Duodenal mucosa (tissue), 2 donors: ENCODE results near the gene CMTM5.
"Not testable (repeated sequence)": the region's sequence is repeated elsewhere in the genome, so short reads cannot be mapped to it uniquely, and the experiment has no call there.

Experiments
- H3K27ac ChIP-seq: one replicate; pipeline ENCODE4 v1.7.0; 2013; ENCODE audit warnings: low read depth, low read length
- H3K27me3 ChIP-seq, 2 donors: one replicate each; pipeline ENCODE4 v1.7.0; 2013; ENCODE audit warnings: low read length in 2 of 2, control low read depth in 1 of 2; ENCODE audit not compliant: insufficient read depth in 2 of 2, control insufficient read depth in 1 of 2
- H3K36me3 ChIP-seq, 2 donors: one replicate each; pipeline ENCODE4 v1.7.0; 2013; ENCODE audit warnings: low read length in 2 of 2, control low read depth in 1 of 2; ENCODE audit not compliant: insufficient read depth in 2 of 2, control insufficient read depth in 1 of 2
- H3K4me1 ChIP-seq, 2 donors: one replicate each; pipeline ENCODE4 v1.7.0; 2013; ENCODE audit warnings: low read length in 2 of 2, control low read depth in 1 of 2; ENCODE audit not compliant: insufficient read depth in 2 of 2, control insufficient read depth in 1 of 2
- H3K4me3 ChIP-seq, 2 donors: one replicate each; pipeline ENCODE4 v1.7.0; 2013; ENCODE audit warnings: low read length in 2 of 2, low read depth in 1 of 2
- H3K9ac ChIP-seq, 2 donors: one replicate each; pipeline ENCODE4 v1.7.0; 2013; ENCODE audit warnings: low read length in 2 of 2, low read depth in 1 of 2
- H3K9me3 ChIP-seq, 2 donors: one replicate each; pipeline ENCODE4 v1.7.0; 2013; ENCODE audit warnings: low read length in 2 of 2, control low read depth in 1 of 2; ENCODE audit not compliant: control insufficient read depth in 1 of 2

The CMTM5 gene

GRCh38 chr14:23411563-23412525 is 35.0 kb downstream of the CMTM5 start:
- no peak overlapping the region for H3K4me3 ChIP-seq
- H3K9me3 ChIP-seq = no peaks in the 10 kb centered on the region
- H3K27ac ChIP-seq = no peak overlapping the region
- peaks cover 0 to 5% of the 10 kb centered on the region in 2 donors for H3K27me3 ChIP-seq
- H3K4me1 ChIP-seq = peaks cover 0 to 10% of the 10 kb centered on the region in 2 donors
- H3K9ac ChIP-seq = no peak overlapping the region
- no peaks in the 10 kb centered on the region for H3K36me3 ChIP-seq

GRCh38 chr14:23413681-23414080 is 36.8 kb downstream of the CMTM5 start:
- Histone ChIP-seq H3K9me3 (no peaks in the 10 kb centered on the region), H3K4me3 (no peak overlapping the region), H3K27ac (no peak overlapping the region), H3K9ac (no peak overlapping the region), H3K4me1 (peaks cover 0 to 10% of the 10 kb centered on the region in 2 donors), H3K27me3 (peaks cover 0 to 5% of the 10 kb centered on the region in 2 donors), H3K36me3 (no peaks in the 10 kb centered on the region)

- Histone ChIP-seq H3K27ac (no peak overlapping the region), H3K27me3 (peaks cover 0 to 5% of the 10 kb centered on the region in 2 donors), H3K4me1 (peaks cover 0 to 10% of the 10 kb centered on the region in 2 donors), H3K4me3 (no peak overlapping the region), H3K9me3 (no peaks in the 10 kb centered on the region), H3K9ac (no peak overlapping the region), H3K36me3 (no peaks in the 10 kb centered on the region)
Measured at GRCh38 chr14:23414254-23414653, 37.4 kb downstream of the CMTM5 start.

GRCh38 chr14:23414906-23415820 is 38.3 kb downstream of the CMTM5 start:
- Histone ChIP-seq H3K27me3 (peaks cover 0 to 5% of the 10 kb centered on the region in 2 donors), H3K27ac (no peak overlapping the region), H3K9me3 (no peaks in the 10 kb centered on the region), H3K9ac (no peak overlapping the region), H3K4me3 (no peak overlapping the region), H3K4me1 (peaks cover 0 to 10% of the 10 kb centered on the region in 2 donors), H3K36me3 (no peaks in the 10 kb centered on the region)

- Histone ChIP-seq H3K4me3 (no peak overlapping the region), H3K9ac (no peak overlapping the region), H3K27me3 (peaks cover 0 to 5% of the 10 kb centered on the region in 2 donors), H3K9me3 (no peaks in the 10 kb centered on the region), H3K27ac (no peak overlapping the region), H3K36me3 (no peaks in the 10 kb centered on the region), H3K4me1 (peaks cover 0 to 10% of the 10 kb centered on the region in 2 donors)
Measured at GRCh38 chr14:23415821-23416778, 39.3 kb downstream of the CMTM5 start.

GRCh38 chr14:23416801-23417200 is 40.0 kb downstream of the CMTM5 start:
- no peak overlapping the region for H3K27ac ChIP-seq
- peaks cover 0 to 10% of the 10 kb centered on the region in 2 donors for H3K4me1 ChIP-seq
- peaks cover 0 to 1% of the 10 kb centered on the region in 2 donors for H3K27me3 ChIP-seq
- H3K4me3 ChIP-seq = no peak overlapping the region
- no peak overlapping the region for H3K9ac ChIP-seq
- H3K9me3 ChIP-seq = no peaks in the 10 kb centered on the region
- H3K36me3 ChIP-seq = no peaks in the 10 kb centered on the region

- not testable (repeated sequence) for H3K4me1 ChIP-seq, H3K4me3 ChIP-seq, H3K9ac ChIP-seq, H3K36me3 ChIP-seq, H3K9me3 ChIP-seq, H3K27ac ChIP-seq, H3K27me3 ChIP-seq
Measured at GRCh38 chr14:23417269-23417668, 40.4 kb downstream of the CMTM5 start.

- Histone ChIP-seq H3K4me3 (no peak overlapping the region), H3K27ac (no peak overlapping the region), H3K9ac (no peak overlapping the region), H3K36me3 (no peaks in the 10 kb centered on the region), H3K9me3 (no peaks in the 10 kb centered on the region), H3K4me1 (no peaks in the 10 kb centered on the region), H3K27me3 (no peaks in the 10 kb centered on the region)
Measured at GRCh38 chr14:23418021-23418420, 41.2 kb downstream of the CMTM5 start.

- H3K9ac ChIP-seq, H3K4me1 ChIP-seq, H3K9me3 ChIP-seq, H3K4me3 ChIP-seq, H3K27ac ChIP-seq, H3K36me3 ChIP-seq, H3K27me3 ChIP-seq: not testable (repeated sequence)
Measured at GRCh38 chr14:23419646-23420045, 42.8 kb downstream of the CMTM5 start.
